ENCODE measurements around the gene GRIN2A.

DNA sequence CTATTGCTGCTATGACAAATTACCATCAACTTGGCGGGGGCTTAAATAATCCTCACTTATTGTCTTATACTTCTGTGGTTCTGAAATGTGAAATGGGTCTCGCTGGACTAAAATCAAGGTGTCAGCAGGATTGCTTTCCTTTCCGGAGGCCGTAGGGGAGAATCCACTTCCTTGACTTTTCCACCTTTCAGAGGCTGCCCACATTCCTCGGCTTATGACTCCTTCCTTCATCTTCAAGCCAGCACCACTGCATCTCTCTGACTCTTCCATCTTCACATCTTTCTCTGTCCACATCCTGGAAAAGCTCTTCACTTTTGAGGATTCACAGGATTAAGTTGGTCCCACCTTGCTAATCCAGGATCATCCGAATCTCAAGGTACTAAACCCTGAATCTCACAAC, 217.8 kb downstream of the GRIN2A start:
- TF ChIP-seq, protein P1, sequence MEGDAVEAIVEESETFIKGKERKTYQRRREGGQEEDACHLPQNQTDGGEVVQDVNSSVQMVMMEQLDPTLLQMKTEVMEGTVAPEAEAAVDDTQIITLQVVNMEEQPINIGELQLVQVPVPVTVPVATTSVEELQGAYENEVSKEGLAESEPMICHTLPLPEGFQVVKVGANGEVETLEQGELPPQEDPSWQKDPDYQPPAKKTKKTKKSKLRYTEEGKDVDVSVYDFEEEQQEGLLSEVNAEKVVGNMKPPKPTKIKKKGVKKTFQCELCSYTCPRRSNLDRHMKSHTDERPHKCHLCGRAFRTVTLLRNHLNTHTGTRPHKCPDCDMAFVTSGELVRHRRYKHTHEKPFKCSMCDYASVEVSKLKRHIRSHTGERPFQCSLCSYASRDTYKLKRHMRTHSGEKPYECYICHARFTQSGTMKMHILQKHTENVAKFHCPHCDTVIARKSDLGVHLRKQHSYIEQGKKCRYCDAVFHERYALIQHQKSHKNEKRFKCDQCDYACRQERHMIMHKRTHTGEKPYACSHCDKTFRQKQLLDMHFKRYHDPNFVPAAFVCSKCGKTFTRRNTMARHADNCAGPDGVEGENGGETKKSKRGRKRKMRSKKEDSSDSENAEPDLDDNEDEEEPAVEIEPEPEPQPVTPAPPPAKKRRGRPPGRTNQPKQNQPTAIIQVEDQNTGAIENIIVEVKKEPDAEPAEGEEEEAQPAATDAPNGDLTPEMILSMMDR (IDR thresholded peaks at IDR 0.05): no peak
- no peak for TF ChIP-seq POLR2AphosphoS5 (IDR thresholded peaks at IDR 0.05)

All from gastroesophageal sphincter (tissue), 3 donors.